ENCODE measurements around the gene PON3. TPM values are rescaled to one million over a fixed set of nuclear protein-coding genes. Genes with fewer than 3 reads are reported as not detected.

PON3 gene
- total RNA-seq, 1 donor from 2014 or later = 5.2 TPM

- Histone ChIP-seq H3K27me3 (ENCODE audit: control insufficient read depth in 3 of 3, insufficient read depth in 3 of 3, low read length in 3 of 3) (no peaks in the 10 kb centered on the region), H3K27ac (ENCODE audit: low read depth, low read length) (no peak overlapping the region), H3K36me3 (ENCODE audit: control insufficient read depth in 3 of 3, insufficient read depth in 3 of 3, low read length in 3 of 3) (peaks cover 0 to 4% (median 0%) of the 10 kb centered on the region in 3 donors), H3K4me1 (ENCODE audit: control insufficient read depth in 3 of 3, insufficient read depth in 3 of 3, low read length in 3 of 3) (peaks cover 3 to 9% (median 4%) of the 10 kb centered on the region in 3 donors), H3K9ac (ENCODE audit: low read depth in 1 of 3, low read length in 3 of 3) (no peak overlapping the region), H3K4me3 (ENCODE audit: low read length in 3 of 3) (no peak overlapping the region), H3K9me3 (ENCODE audit: control insufficient read depth in 3 of 3, low read length in 3 of 3) (no peaks in the 10 kb centered on the region)
Observed at GRCh38 chr7:95432606-95433005, 36.4 kb upstream of the PON3 start.

DNA sequence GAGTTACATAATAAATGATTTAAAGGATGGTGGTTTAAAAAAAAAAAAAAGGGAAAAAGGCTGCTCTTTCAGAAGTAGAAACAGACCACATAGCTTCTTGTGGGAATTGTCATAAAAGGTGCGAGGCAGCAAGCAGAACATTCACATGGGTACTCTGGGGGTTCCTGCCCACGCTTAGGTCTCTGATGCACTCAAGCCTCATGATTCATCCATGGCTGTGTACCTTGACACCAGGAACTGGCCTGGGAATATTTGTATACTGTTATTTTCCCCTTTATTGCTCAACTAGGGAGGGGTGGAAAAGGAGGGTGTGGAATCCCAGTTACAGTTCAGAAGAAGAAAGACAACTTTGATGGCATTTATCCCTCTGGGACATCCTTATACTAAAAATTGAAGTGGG is 34.7 kb upstream of the PON3 start:
- Histone ChIP-seq H3K4me1 (ENCODE audit: control insufficient read depth in 3 of 3, insufficient read depth in 3 of 3, low read length in 3 of 3) (peaks cover 3 to 9% (median 4%) of the 10 kb centered on the region in 3 donors), H3K4me3 (ENCODE audit: low read length in 3 of 3) (no peak overlapping the region), H3K9me3 (ENCODE audit: control insufficient read depth in 3 of 3, low read length in 3 of 3) (no peaks in the 10 kb centered on the region), H3K27ac (ENCODE audit: low read depth, low read length) (no peak overlapping the region), H3K9ac (ENCODE audit: low read depth in 1 of 3, low read length in 3 of 3) (no peak overlapping the region), H3K27me3 (ENCODE audit: control insufficient read depth in 3 of 3, insufficient read depth in 3 of 3, low read length in 3 of 3) (no peaks in the 10 kb centered on the region), H3K36me3 (ENCODE audit: control insufficient read depth in 3 of 3, insufficient read depth in 3 of 3, low read length in 3 of 3) (peaks cover 0 to 4% (median 0%) of the 10 kb centered on the region in 3 donors)

DNA sequence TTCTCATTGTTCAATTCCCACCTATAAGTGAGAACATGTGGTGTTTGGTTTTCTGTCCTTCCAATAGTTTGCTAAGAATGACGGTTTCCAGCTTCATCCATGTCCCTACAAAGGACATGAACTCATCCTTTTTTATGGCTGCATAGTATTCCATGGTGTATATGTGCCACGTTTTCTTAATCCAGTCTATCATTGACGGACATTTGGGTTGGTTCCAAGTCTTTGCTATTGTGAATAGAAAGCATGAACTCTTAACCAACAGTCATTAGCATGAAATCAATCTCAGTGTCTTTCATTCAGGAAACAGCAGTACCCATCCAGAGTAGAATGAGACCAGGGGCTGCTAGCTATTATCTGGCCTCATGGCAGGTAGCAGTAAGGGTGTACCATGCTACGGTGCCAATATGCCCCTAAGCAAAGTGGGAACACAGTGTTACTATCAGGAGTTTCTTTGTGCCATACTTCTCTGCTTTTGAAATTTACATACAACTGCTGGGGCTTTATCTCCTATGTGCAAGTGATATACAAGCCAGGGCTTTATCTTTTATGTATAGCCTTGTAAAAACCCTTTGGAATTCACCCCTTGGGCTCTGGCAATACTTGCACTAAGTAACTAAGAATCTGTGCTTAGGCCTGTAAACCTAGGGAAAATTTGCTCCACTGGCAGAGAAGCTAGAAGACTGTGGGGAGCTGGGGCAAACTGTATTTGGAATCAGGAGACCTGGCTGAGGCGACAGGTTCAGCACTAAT is 33.2 kb upstream of the PON3 start:
- Histone ChIP-seq H3K27ac (ENCODE audit: low read depth, low read length) (no peak overlapping the region), H3K9me3 (ENCODE audit: control insufficient read depth in 3 of 3, low read length in 3 of 3) (no peaks in the 10 kb centered on the region), H3K27me3 (ENCODE audit: control insufficient read depth in 3 of 3, insufficient read depth in 3 of 3, low read length in 3 of 3) (no peaks in the 10 kb centered on the region), H3K4me1 (ENCODE audit: control insufficient read depth in 3 of 3, insufficient read depth in 3 of 3, low read length in 3 of 3) (no peaks in the 10 kb centered on the region), H3K4me3 (ENCODE audit: low read length in 3 of 3) (no peak overlapping the region), H3K36me3 (ENCODE audit: control insufficient read depth in 3 of 3, insufficient read depth in 3 of 3, low read length in 3 of 3) (peaks cover 0 to 4% (median 0%) of the 10 kb centered on the region in 3 donors), H3K9ac (ENCODE audit: low read depth in 1 of 3, low read length in 3 of 3) (no peak overlapping the region)

DNA sequence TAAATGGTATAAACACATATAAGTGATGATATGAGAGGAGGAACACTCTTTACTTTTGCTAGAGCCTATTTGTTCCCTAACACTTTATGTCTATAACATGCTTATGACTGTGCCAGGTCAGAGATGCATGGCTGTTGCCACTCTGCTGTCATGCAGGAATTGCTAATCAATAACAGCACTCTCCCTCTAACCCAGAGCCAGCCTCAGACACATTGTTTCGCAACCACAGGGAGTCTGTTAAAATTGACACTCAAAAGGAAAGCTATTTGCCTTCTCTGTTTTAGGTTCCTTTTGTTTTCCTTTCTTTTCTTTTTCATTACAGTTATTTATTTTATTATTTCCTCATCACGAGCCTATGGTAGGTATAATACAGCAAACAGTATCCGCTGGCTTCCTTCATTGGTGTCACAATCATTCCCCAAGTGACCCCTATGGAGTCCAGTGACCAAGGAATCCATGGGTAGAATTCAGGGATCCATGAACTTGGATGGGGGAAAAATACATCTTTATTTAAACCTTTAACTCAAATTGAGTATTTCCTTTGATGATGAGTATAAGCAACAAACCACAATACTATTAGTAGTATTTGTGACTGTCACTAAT is 31.8 kb upstream of the PON3 start:
- Histone ChIP-seq H3K4me3 (ENCODE audit: low read length in 3 of 3) (no peak overlapping the region), H3K36me3 (ENCODE audit: control insufficient read depth in 3 of 3, insufficient read depth in 3 of 3, low read length in 3 of 3) (peaks cover 0 to 8% (median 2%) of the 10 kb centered on the region in 3 donors), H3K9me3 (ENCODE audit: control insufficient read depth in 3 of 3, low read length in 3 of 3) (no peaks in the 10 kb centered on the region), H3K9ac (ENCODE audit: low read depth in 1 of 3, low read length in 3 of 3) (no peak overlapping the region), H3K27me3 (ENCODE audit: control insufficient read depth in 3 of 3, insufficient read depth in 3 of 3, low read length in 3 of 3) (no peaks in the 10 kb centered on the region), H3K4me1 (ENCODE audit: control insufficient read depth in 3 of 3, insufficient read depth in 3 of 3, low read length in 3 of 3) (no peaks in the 10 kb centered on the region), H3K27ac (ENCODE audit: low read depth, low read length) (no peak overlapping the region)

DNA sequence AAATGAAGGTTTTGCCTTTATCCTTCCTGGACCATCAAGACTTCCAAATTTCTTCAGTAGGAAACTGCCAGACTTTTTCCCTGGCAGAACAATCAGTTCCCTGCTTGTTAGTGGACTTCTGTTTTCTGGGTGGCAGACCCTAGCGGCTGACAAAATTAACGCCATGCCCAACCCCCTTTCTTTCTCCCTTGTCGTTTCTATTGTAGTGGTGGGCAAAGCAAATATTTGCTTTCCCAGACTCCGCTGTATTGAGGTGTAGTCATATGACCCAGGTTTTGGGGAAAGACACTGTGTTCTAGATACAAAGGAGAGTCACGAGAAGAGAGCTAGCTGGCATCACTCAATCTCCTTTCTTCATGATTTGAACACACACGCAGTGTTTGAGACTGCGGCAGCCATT is 31.0 kb upstream of the PON3 start:
- no peaks in the 10 kb centered on the region for H3K9me3 ChIP-seq (ENCODE audit: control insufficient read depth in 3 of 3, low read length in 3 of 3)
- no peak overlapping the region for H3K9ac ChIP-seq (ENCODE audit: low read depth in 1 of 3, low read length in 3 of 3)
- H3K4me1 ChIP-seq (ENCODE audit: control insufficient read depth in 3 of 3, insufficient read depth in 3 of 3, low read length in 3 of 3) = no peaks in the 10 kb centered on the region
- no peak overlapping the region for H3K27ac ChIP-seq (ENCODE audit: low read depth, low read length)
- H3K27me3 ChIP-seq (ENCODE audit: control insufficient read depth in 3 of 3, insufficient read depth in 3 of 3, low read length in 3 of 3) = no peaks in the 10 kb centered on the region
- no peak overlapping the region for H3K4me3 ChIP-seq (ENCODE audit: low read length in 3 of 3)
- peaks cover 0 to 8% (median 2%) of the 10 kb centered on the region in 3 donors for H3K36me3 ChIP-seq (ENCODE audit: control insufficient read depth in 3 of 3, insufficient read depth in 3 of 3, low read length in 3 of 3)

DNA sequence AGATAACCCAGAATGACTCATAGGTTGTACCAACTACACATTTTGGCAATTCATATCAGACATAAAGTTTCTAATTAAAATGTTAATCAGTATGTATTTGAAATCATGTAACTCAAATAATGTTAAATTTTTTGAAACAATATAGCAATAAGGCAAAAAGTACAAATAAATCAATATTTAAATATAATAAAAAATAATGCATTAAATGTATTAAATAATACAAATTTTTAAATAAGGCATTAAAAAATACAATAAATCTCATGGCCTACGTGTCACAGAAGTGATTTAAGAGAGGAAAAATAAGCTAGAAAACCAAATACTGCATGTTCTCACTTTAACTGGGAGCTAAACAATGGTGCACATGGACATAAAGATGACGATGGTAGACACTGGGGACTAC is 29.5 kb upstream of the PON3 start:
- Histone ChIP-seq H3K9ac (ENCODE audit: low read depth in 1 of 3, low read length in 3 of 3) (no peak overlapping the region), H3K36me3 (ENCODE audit: control insufficient read depth in 3 of 3, insufficient read depth in 3 of 3, low read length in 3 of 3) (peaks cover 0 to 14% (median 2%) of the 10 kb centered on the region in 3 donors), H3K4me3 (ENCODE audit: low read length in 3 of 3) (no peak overlapping the region), H3K9me3 (ENCODE audit: control insufficient read depth in 3 of 3, low read length in 3 of 3) (no peaks in the 10 kb centered on the region), H3K27ac (ENCODE audit: low read depth, low read length) (no peak overlapping the region), H3K27me3 (ENCODE audit: control insufficient read depth in 3 of 3, insufficient read depth in 3 of 3, low read length in 3 of 3) (no peaks in the 10 kb centered on the region), H3K4me1 (ENCODE audit: control insufficient read depth in 3 of 3, insufficient read depth in 3 of 3, low read length in 3 of 3) (no peaks in the 10 kb centered on the region)

GRCh38 chr7:95424716-95425115 is 28.5 kb upstream of the PON3 start:
- Histone ChIP-seq H3K27ac (ENCODE audit: low read depth, low read length) (no peak overlapping the region), H3K4me1 (ENCODE audit: control insufficient read depth in 3 of 3, insufficient read depth in 3 of 3, low read length in 3 of 3) (no peaks in the 10 kb centered on the region), H3K9me3 (ENCODE audit: control insufficient read depth in 3 of 3, low read length in 3 of 3) (no peaks in the 10 kb centered on the region), H3K27me3 (ENCODE audit: control insufficient read depth in 3 of 3, insufficient read depth in 3 of 3, low read length in 3 of 3) (no peaks in the 10 kb centered on the region), H3K9ac (ENCODE audit: low read depth in 1 of 3, low read length in 3 of 3) (no peak overlapping the region), H3K36me3 (ENCODE audit: control insufficient read depth in 3 of 3, insufficient read depth in 3 of 3, low read length in 3 of 3) (peaks cover 0 to 14% (median 2%) of the 10 kb centered on the region in 3 donors), H3K4me3 (ENCODE audit: low read length in 3 of 3) (no peak overlapping the region)

DNA sequence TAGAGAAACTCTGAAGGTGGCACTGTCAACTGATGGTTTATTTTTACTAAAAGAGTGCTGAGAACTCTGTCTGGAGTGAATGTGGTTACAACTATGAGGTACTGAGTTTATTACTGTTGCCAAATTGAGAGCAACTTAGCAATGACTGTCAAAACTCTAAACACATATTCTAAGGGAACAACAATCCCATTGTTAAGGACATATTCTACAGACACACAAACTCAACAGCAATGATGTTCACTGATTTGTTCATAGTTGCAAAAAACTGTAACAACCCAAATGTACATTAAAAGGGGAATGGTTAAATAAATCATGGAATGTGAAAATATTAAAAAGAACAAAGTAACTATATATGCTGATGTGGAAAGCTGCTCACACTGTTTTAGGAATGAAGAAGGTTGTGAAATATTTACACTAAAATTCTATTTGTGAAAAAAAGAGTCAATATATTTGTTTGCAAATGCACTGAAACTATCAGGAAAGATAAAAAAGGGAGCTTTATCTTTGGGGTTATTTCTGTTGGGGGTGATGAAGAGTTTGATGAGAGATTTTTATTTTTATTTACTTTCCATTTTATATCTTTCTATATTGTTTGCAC is 25.8 kb upstream of the PON3 start:
- no peak overlapping the region for H3K4me3 ChIP-seq (ENCODE audit: low read length in 3 of 3)
- no peaks in the 10 kb centered on the region for H3K4me1 ChIP-seq (ENCODE audit: control insufficient read depth in 3 of 3, insufficient read depth in 3 of 3, low read length in 3 of 3)
- no peak overlapping the region for H3K9ac ChIP-seq (ENCODE audit: low read depth in 1 of 3, low read length in 3 of 3)

GRCh38 chr7:95421000-95421846 is 25.0 kb upstream of the PON3 start:
- Histone ChIP-seq H3K4me3 (ENCODE audit: low read length in 3 of 3) (no peak overlapping the region), H3K4me1 (ENCODE audit: control insufficient read depth in 3 of 3, insufficient read depth in 3 of 3, low read length in 3 of 3) (no peaks in the 10 kb centered on the region), H3K36me3 (ENCODE audit: control insufficient read depth in 3 of 3, insufficient read depth in 3 of 3, low read length in 3 of 3) (peaks cover 0 to 10% (median 2%) of the 10 kb centered on the region in 3 donors), H3K9ac (ENCODE audit: low read depth in 1 of 3, low read length in 3 of 3) (no peak overlapping the region), H3K9me3 (ENCODE audit: control insufficient read depth in 3 of 3, low read length in 3 of 3) (no peaks in the 10 kb centered on the region), H3K27ac (ENCODE audit: low read depth, low read length) (no peak overlapping the region), H3K27me3 (ENCODE audit: control insufficient read depth in 3 of 3, insufficient read depth in 3 of 3, low read length in 3 of 3) (no peaks in the 10 kb centered on the region)

More for the DNA sequence above, 25.8 kb upstream of the PON3 start:
- peaks cover 0 to 10% (median 2%) of the 10 kb centered on the region in 3 donors for H3K36me3 ChIP-seq (ENCODE audit: control insufficient read depth in 3 of 3, insufficient read depth in 3 of 3, low read length in 3 of 3)
- no peak overlapping the region for H3K27ac ChIP-seq (ENCODE audit: low read depth, low read length)
- no peaks in the 10 kb centered on the region for H3K9me3 ChIP-seq (ENCODE audit: control insufficient read depth in 3 of 3, low read length in 3 of 3)
- H3K27me3 ChIP-seq (ENCODE audit: control insufficient read depth in 3 of 3, insufficient read depth in 3 of 3, low read length in 3 of 3) = no peaks in the 10 kb centered on the region

Measured in skeletal muscle tissue (tissue), 4 donors.